BLaER1 treated with 17β-estradiol and CSF1 and Interleukin-3, amounts not matched to agents 10 nM and 100 nM (cell line): ENCODE data around the gene WBP11.

Experiments used
- H3K27ac ChIP-seq, 11 experiments: shearing (Covaris generic); formaldehyde crosslinking; 2 replicates each; pipeline ENCODE4 v1.8.1; 2022
- H3K27me3 ChIP-seq, 11 experiments: shearing (Covaris generic); formaldehyde crosslinking; 2 replicates each; pipeline ENCODE4 v1.8.1; 2022
- H3K36me3 ChIP-seq, 11 experiments: shearing (Covaris generic); formaldehyde crosslinking; 2 replicates each; pipeline ENCODE4 v1.8.1; 2022
- H3K4me1 ChIP-seq, 10 experiments: shearing (Covaris generic); formaldehyde crosslinking; 2 replicates each; pipeline ENCODE4 v1.8.1; 2022
- H3K4me2 ChIP-seq, 11 experiments: shearing (Covaris generic); formaldehyde crosslinking; 2 replicates each; pipeline ENCODE4 v1.8.1; 2022
- H3K4me3 ChIP-seq, 10 experiments: shearing (Covaris generic); formaldehyde crosslinking; 2 replicates each; pipeline ENCODE4 v1.8.1; 2022
- H3K9ac ChIP-seq, 11 experiments: shearing (Covaris generic); formaldehyde crosslinking; 2 replicates each; pipeline ENCODE4 v1.8.1; 2022
- H3K9me3 ChIP-seq, 11 experiments: shearing (Covaris generic); formaldehyde crosslinking; replicated peaks in 1 of 11; 2 replicates each; pipeline ENCODE4 v1.8.1; 2022
- H4K20me1 ChIP-seq, 11 experiments: shearing (Covaris generic); formaldehyde crosslinking; 2 replicates each; pipeline ENCODE4 v1.8.1; 2022
- Cebpa-rat ChIP-seq, 11 experiments: shearing (Covaris generic); IDR thresholded peaks; 2 replicates each; pipeline ENCODE4 v1.8.1; 2022

The WBP11 gene

GRCh38 chr12:14828892-14829291 is 25.6 kb upstream of the WBP11 start:
- Histone ChIP-seq H3K4me2 (no peak overlapping the region), H3K4me3 (no peak overlapping the region), H3K9me3 (no peaks in the 10 kb centered on the region), H4K20me1 (no peaks in the 10 kb centered on the region), H3K4me1 (no peaks in the 10 kb centered on the region), H3K36me3 (no peaks in the 10 kb centered on the region), H3K27me3 (no peaks in the 10 kb centered on the region), H3K27ac (no peak overlapping the region), H3K9ac (no peak overlapping the region)
- no peak for TF ChIP-seq Cebpa-rat (IDR thresholded peaks at IDR 0.05)

- no peaks in the 10 kb centered on the region for H4K20me1 ChIP-seq
- no peak overlapping the region for H3K4me2 ChIP-seq
- TF ChIP-seq Cebpa-rat (IDR thresholded peaks at IDR 0.05), result no peak
- no peaks in the 10 kb centered on the region for H3K9me3 ChIP-seq
- no peak overlapping the region for H3K4me3 ChIP-seq
- H3K9ac ChIP-seq, result no peak overlapping the region
- no peaks in the 10 kb centered on the region for H3K4me1 ChIP-seq
- H3K36me3 ChIP-seq, result no peaks in the 10 kb centered on the region
- H3K27ac ChIP-seq, result no peak overlapping the region
- no peaks in the 10 kb centered on the region for H3K27me3 ChIP-seq
These were observed 23.8 kb upstream of the WBP11 start for GRCh38 chr12:14827043-14827442.

- Histone ChIP-seq H3K27ac (no peak overlapping the region), H3K4me1 (no peaks in the 10 kb centered on the region), H3K36me3 (no peaks in the 10 kb centered on the region), H3K9me3 (no peaks in the 10 kb centered on the region), H4K20me1 (no peaks in the 10 kb centered on the region), H3K4me3 (no peak overlapping the region), H3K9ac (no peak overlapping the region), H3K4me2 (no peak overlapping the region), H3K27me3 (no peaks in the 10 kb centered on the region)
- TF ChIP-seq Cebpa-rat (IDR thresholded peaks at IDR 0.05), result no peak
These were observed 23.2 kb upstream of the WBP11 start for GRCh38 chr12:14826491-14826890.

GRCh38 chr12:14825256-14825655 is 22.0 kb upstream of the WBP11 start:
- no peak overlapping the region for H3K9ac ChIP-seq
- no peaks in the 10 kb centered on the region for H3K9me3 ChIP-seq
- no peak overlapping the region for H3K27ac ChIP-seq
- no peak for TF ChIP-seq Cebpa-rat (IDR thresholded peaks at IDR 0.05)
- H4K20me1 ChIP-seq, result no peaks in the 10 kb centered on the region
- H3K4me1 ChIP-seq, result no peaks in the 10 kb centered on the region
- no peak overlapping the region for H3K4me2 ChIP-seq
- no peaks in the 10 kb centered on the region for H3K27me3 ChIP-seq
- H3K36me3 ChIP-seq, result no peaks in the 10 kb centered on the region
- no peak overlapping the region for H3K4me3 ChIP-seq

GRCh38 chr12:14824012-14824634 is 20.8 kb upstream of the WBP11 start:
- TF ChIP-seq Cebpa-rat (IDR thresholded peaks at IDR 0.05), result no peak
- no peaks in the 10 kb centered on the region for H3K36me3 ChIP-seq
- no peaks in the 10 kb centered on the region for H3K4me1 ChIP-seq
- no peaks in the 10 kb centered on the region for H4K20me1 ChIP-seq
- H3K4me2 ChIP-seq, result no peak overlapping the region
- H3K9me3 ChIP-seq, result no peaks in the 10 kb centered on the region
- H3K4me3 ChIP-seq, result no peak overlapping the region
- H3K27me3 ChIP-seq, result no peaks in the 10 kb centered on the region
- no peak overlapping the region for H3K27ac ChIP-seq
- no peak overlapping the region for H3K9ac ChIP-seq

GRCh38 chr12:14814014-14814413 is 10.7 kb upstream of the WBP11 start, which contains the start of gene SMCO3:
SMCO3 (minus strand) TSS chr12:14814182; CDS start chr12:14806680, 7,502 bp downstream.
- no peaks in the 10 kb centered on the region for H4K20me1 ChIP-seq
- H3K4me3 ChIP-seq, result no peak within 1 kb of the TSS
- no peak within 1 kb of the TSS for H3K4me2 ChIP-seq
- TF ChIP-seq Cebpa-rat (IDR thresholded peaks at IDR 0.05), result no peak
- H3K4me1 ChIP-seq, result peaks cover 0 to 6% (median 0%) of the 10 kb centered on the region in 10 experiments; a peak in 3 of 20 replicates
- H3K27ac ChIP-seq, result no peak within 1 kb of the TSS
- H3K9me3 ChIP-seq, result peaks cover 0 to 7% (median 0%) of the 10 kb centered on the region in 11 experiments; a peak in 1 of 22 replicates
- H3K27me3 ChIP-seq, result no peaks in the 10 kb centered on the region
- H3K9ac ChIP-seq, result no peak within 1 kb of the TSS
- H3K36me3 ChIP-seq, result no peaks in the 10 kb centered on the region

- H3K4me3 ChIP-seq, result no peak overlapping the region
- no peaks in the 10 kb centered on the region for H3K27me3 ChIP-seq
- TF ChIP-seq Cebpa-rat (IDR thresholded peaks at IDR 0.05), result no peak
- peaks cover 0 to 6% (median 0%) of the 10 kb centered on the region in 10 experiments; a peak in 3 of 20 replicates for H3K4me1 ChIP-seq
- H4K20me1 ChIP-seq, result no peaks in the 10 kb centered on the region
- no peak overlapping the region for H3K9ac ChIP-seq
- no peak overlapping the region; a peak in 1 of 22 replicates for H3K4me2 ChIP-seq
- H3K27ac ChIP-seq, result no peak overlapping the region
- H3K36me3 ChIP-seq, result no peaks in the 10 kb centered on the region
- H3K9me3 ChIP-seq, result no peaks in the 10 kb centered on the region
These were observed 8.2 kb upstream of the WBP11 start for GRCh38 chr12:14811486-14811885.

- no peaks in the 10 kb centered on the region for H3K9me3 ChIP-seq
- H3K27ac ChIP-seq, result no peak overlapping the region
- no peak overlapping the region for H3K9ac ChIP-seq
- no peak for TF ChIP-seq Cebpa-rat (IDR thresholded peaks at IDR 0.05)
- H3K27me3 ChIP-seq, result no peaks in the 10 kb centered on the region
- H3K36me3 ChIP-seq, result no peaks in the 10 kb centered on the region
- H3K4me1 ChIP-seq, result peaks cover 0 to 6% (median 0%) of the 10 kb centered on the region in 10 experiments; a peak in 3 of 20 replicates
- no peak overlapping the region for H3K4me3 ChIP-seq
- H3K4me2 ChIP-seq, result peak overlapping the region in 2 of 11 experiments; percentile 14 to 35; a peak in 1 of 22 replicates
- H4K20me1 ChIP-seq, result no peaks in the 10 kb centered on the region
These were observed 7.7 kb upstream of the WBP11 start for GRCh38 chr12:14810953-14811483.

GRCh38 chr12:14810167-14810952 is 7.1 kb upstream of the WBP11 start:
- H3K4me2 ChIP-seq, result no peak overlapping the region
- no peak for TF ChIP-seq Cebpa-rat (IDR thresholded peaks at IDR 0.05)

More at GRCh38 chr12:14810167-14810952, 7.1 kb upstream of the WBP11 start:
- Histone ChIP-seq H4K20me1 (no peaks in the 10 kb centered on the region), H3K9me3 (no peaks in the 10 kb centered on the region), H3K27ac (no peak overlapping the region), H3K9ac (no peak overlapping the region), H3K4me1 (peaks cover 0 to 6% (median 0%) of the 10 kb centered on the region in 10 experiments; a peak in 3 of 20 replicates), H3K27me3 (no peaks in the 10 kb centered on the region), H3K4me3 (no peak overlapping the region), H3K36me3 (no peaks in the 10 kb centered on the region)
